Panc1 (cell line): ENCODE data around the gene ACP7. TPM values are rescaled to one million over a fixed set of nuclear protein-coding genes. Genes with fewer than 3 reads are reported as not detected.
"Not testable (repeated sequence)": the region's sequence is repeated elsewhere in the genome, so short reads cannot be mapped to it uniquely, and the experiment has no call there.

ENCODE experiments used
- ATAC-seq: fragments of 200-7000 bp; cut with Tn5 transposase; 2 replicates; pipeline ENCODE4 v1.9.1; 2020; ENCODE audit warnings: mild to moderate bottlenecking, moderate library complexity
- BruUV-seq: library from RNA; stranded (reverse); fragments of 400-500 nt; replicated peaks from 2 replicates; lab custom pipeline; 2021; lab: Mats Ljungman, UMichigan
- CTCF ChIA-PET: fragments of 300-600 bp; sonication (Branson Sonifier 250); formaldehyde crosslinking; loops from one replicate; lab custom pipeline; 2022; ENCODE audit warnings: antibody characterized with exemption; lab: Charles Lee
- POLR2A ChIA-PET: fragments of 300-600 bp; sonication (Branson Sonifier 250); formaldehyde crosslinking; loops from one replicate; lab custom pipeline; 2022; ENCODE audit warnings: antibody characterized with exemption; lab: Charles Lee
- DNase-seq: peaks from one replicate; pipeline ENCODE4 v3.0.0-alpha.2; 2010; ENCODE audit warnings: low read depth, low spot score
- H3K27ac ChIP-seq: 2 replicates; pipeline ENCODE4 v1.5.1; 2011; ENCODE audit warnings: mild to moderate bottlenecking, low read length, inconsistent platforms
- H3K27me3 ChIP-seq: fragments of 200-500 bp; sonication (Bioruptor generic); 2 replicates; pipeline ENCODE4 v1.6.0; 2014; ENCODE audit warnings: low read length, inconsistent platforms; ENCODE audit not compliant: control insufficient read depth, insufficient read depth
- H3K36me3 ChIP-seq: fragments of 200-500 bp; sonication (Bioruptor generic); 2 replicates; pipeline ENCODE4 v1.5.1; 2014; ENCODE audit warnings: inconsistent platforms, mild to moderate bottlenecking, low read length, moderate library complexity; ENCODE audit not compliant: control insufficient read depth, insufficient read depth
- H3K4me1 ChIP-seq: 2 replicates; pipeline ENCODE4 v1.5.1; 2011; ENCODE audit warnings: inconsistent platforms, mild to moderate bottlenecking, low read length, moderate library complexity; ENCODE audit not compliant: control insufficient read depth, insufficient read depth
- H3K4me3 ChIP-seq, 2 experiments: 2 replicates each; pipeline ENCODE4 v1.5.1; 2011 to 2012; ENCODE audit warnings: low read depth in 2 of 2, low read length in 2 of 2, mild to moderate bottlenecking in 2 of 2, inconsistent platforms in 1 of 2, moderate library complexity in 1 of 2
- H3K9me3 ChIP-seq: fragments of 200-500 bp; sonication (Bioruptor generic); 2 replicates; pipeline ENCODE4 v1.5.1; 2014; ENCODE audit warnings: low read depth, mild to moderate bottlenecking, inconsistent platforms, low read length, moderate library complexity; ENCODE audit not compliant: control insufficient read depth, insufficient read depth
- POLR2AphosphoS5 ChIP-seq: IDR thresholded peaks from 2 replicates; pipeline ENCODE4 v1.6.1; 2012; ENCODE audit warnings: mild to moderate bottlenecking, low read depth, low read length, moderate library complexity
- SIN3A ChIP-seq: IDR thresholded peaks from 2 replicates; pipeline ENCODE4 v1.6.1; 2012; ENCODE audit warnings: low read depth, mild to moderate bottlenecking, low read length, moderate library complexity, borderline replicate concordance; ENCODE audit not compliant: insufficient read depth
- TCF7L2 ChIP-seq: IDR thresholded peaks from 2 replicates; pipeline ENCODE4 v1.6.1; 2011; ENCODE audit warnings: mild to moderate bottlenecking, low read depth, low read length, inconsistent platforms
- in situ Hi-C: cut with HindIII; loops from 2 replicates; pipeline ENCODE4 v1.10.0; 2016; ENCODE audit warnings: low sequenced_read_pairs, low pct_unique_long_range_greater_than_20kb
- intact Hi-C: fragments of 100-400 bp; cut with micrococcal nuclease; formaldehyde crosslinking; loops from one replicate; pipeline ENCODE4 v1.10.0; 2022; ENCODE audit not compliant: unreplicated experiment
- total RNA-seq: library from RNA; stranded (reverse); gene quantifications from one replicate; pipeline ENCODE4 v1.2.1, GENCODE V29; 2021; ENCODE audit not compliant: unreplicated experiment
- TF ChIP-seq, protein P1 (sequence below), 2 experiments: IDR thresholded peaks; 2 replicates each; pipeline ENCODE4 v1.6.1; 2011 to 2012; ENCODE audit warnings: low read depth in 2 of 2, control low read depth in 1 of 2, low read length in 1 of 2, mild to moderate bottlenecking in 1 of 2, moderate library complexity in 1 of 2; ENCODE audit not compliant: insufficient read depth in 1 of 2
- TF ChIP-seq, protein P2 (sequence below): fragments of 450-650 bp; IDR thresholded peaks from 2 replicates; pipeline ENCODE4 v1.5.1; 2017; ENCODE audit warnings: mild to moderate bottlenecking

The ACP7 gene
- total RNA-seq, 1 experiment from 2014 or later, result 10.3 TPM

DNA sequence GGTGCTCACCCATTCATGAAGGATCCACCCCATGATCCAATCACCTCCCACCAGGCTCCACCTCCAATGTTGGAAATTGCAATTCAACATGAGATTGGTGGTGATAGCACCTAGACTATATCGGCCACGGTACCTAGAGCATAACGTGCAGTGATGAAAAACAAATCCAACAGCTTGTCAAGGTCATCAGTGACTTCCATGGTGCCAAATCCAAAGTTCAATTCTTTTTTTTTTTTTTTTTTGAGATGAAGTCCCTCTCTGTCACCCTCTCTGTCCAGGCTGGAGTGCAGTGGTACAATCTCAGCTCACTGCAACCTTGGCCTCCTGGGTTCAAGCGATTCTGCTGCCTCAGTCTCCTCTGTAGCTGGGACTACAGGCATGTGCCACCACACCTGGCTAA, 17.1 kb upstream of the ACP7 start:
- ATAC-seq (no peak), DNase-seq (no peak)
- no peaks in the 10 kb centered on the region for H3K9me3 ChIP-seq
- no peak overlapping the region for H3K27ac ChIP-seq
- TF ChIP-seq TCF7L2, result no peak
- no peak for TF ChIP-seq POLR2AphosphoS5
- H3K36me3 ChIP-seq, result no peaks in the 10 kb centered on the region
- peaks cover 14% of the 10 kb centered on the region for H3K4me1 ChIP-seq
- in situ Hi-C loops, result loop anchor here (5.0 to 10.0 kb wide), 4 partner anchors 48 to 988 kb away; partner anchors contain the start of gene ZNF780B
- no peaks in the 10 kb centered on the region for H3K27me3 ChIP-seq
- ChIA-PET POLR2A (interaction anchor here (0.6 to 0.7 kb wide), 4 partner anchors 9 to 418 kb away, joined by 5 to 9 read pairs (median 6); no protein-coding TSS in a partner anchor), CTCF (interaction anchor here (0.6 to 0.7 kb wide), 3 partner anchors 15 to 1026 kb away, joined by 3 to 6 read pairs (median 6); no protein-coding TSS in a partner anchor)
- H3K4me3 ChIP-seq, result no peak overlapping the region
- intact Hi-C loops, result no loop called here
- no TSS peak for BruUV-seq

DNA sequence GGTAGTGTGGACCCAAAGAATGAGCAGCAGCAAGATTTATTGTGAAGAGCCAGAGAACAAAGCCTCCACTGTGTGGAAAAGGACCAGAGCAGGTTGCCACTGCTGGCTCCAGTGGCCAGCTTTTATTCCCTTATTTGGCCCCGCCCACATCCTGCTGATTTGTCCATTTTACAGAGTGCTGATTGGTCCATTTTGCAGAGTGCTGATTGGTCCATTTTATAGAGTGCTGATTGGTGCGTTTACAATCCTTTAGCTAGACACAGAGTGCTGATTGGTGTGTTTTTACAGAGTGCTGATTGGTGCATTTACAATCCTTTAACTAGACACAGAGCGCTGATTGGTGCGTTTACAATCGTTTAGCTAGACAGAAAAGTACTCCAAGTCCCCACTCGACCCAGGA, 15.9 kb upstream of the ACP7 start:
- H3K9me3 ChIP-seq, ATAC-seq, DNase-seq, H3K27me3 ChIP-seq, H3K27ac ChIP-seq, intact Hi-C loops, H3K4me3 ChIP-seq, H3K36me3 ChIP-seq: not testable (repeated sequence)
- peaks cover 20% of the 10 kb centered on the region for H3K4me1 ChIP-seq
- in situ Hi-C loops, result loop anchor here (5.0 to 10.0 kb wide), 4 partner anchors 47 to 987 kb away; partner anchors contain the start of gene ZNF780B
- POLR2A ChIA-PET, result interaction anchor here (0.6 to 0.8 kb wide), 5 partner anchors 30 to 739 kb away, joined by 3 to 14 read pairs (median 6); no protein-coding TSS in a partner anchor
- CTCF ChIA-PET, result interaction anchor here (0.5 to 1.5 kb wide), 2 partner anchors 16 to 23 kb away, joined by 4 to 8 read pairs; no protein-coding TSS in a partner anchor
- TSS peak; percentile 54 for BruUV-seq

DNA sequence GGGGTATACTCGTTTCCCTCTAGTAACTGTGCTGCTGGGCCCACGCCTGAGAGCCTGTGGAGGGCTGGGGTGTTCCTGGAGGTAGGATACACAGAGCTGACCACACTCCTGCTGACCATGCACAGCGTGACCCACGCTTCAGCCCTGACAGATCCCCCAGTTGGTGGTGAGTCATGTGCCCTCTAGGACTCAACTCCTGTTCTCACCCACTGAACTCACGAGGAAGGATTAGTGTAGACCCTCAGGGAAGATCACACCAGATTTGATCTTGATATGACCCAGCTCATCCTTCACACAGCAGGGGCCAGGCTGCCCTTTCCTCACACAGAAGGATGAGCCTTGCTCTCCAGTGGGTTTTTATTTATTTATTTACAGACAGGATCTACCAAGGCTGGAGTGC, 13.3 kb upstream of the ACP7 start:
- DNase-seq, result no peak
- CTCF ChIA-PET, result interaction anchor here (0.5 to 0.7 kb wide), 3 partner anchors 109 to 159 kb away, joined by 3 to 6 read pairs (median 3); no protein-coding TSS in a partner anchor
- Histone ChIP-seq H3K36me3 (no peaks in the 10 kb centered on the region), H3K9me3 (no peaks in the 10 kb centered on the region), H3K4me3 (no peak overlapping the region), H3K27ac (peak overlapping the region; percentile 24), H3K27me3 (no peaks in the 10 kb centered on the region), H3K4me1 (peaks cover 32% of the 10 kb centered on the region)
- no TSS peak for BruUV-seq
- no peak for TF ChIP-seq SIN3A
- TF ChIP-seq, protein P1, sequence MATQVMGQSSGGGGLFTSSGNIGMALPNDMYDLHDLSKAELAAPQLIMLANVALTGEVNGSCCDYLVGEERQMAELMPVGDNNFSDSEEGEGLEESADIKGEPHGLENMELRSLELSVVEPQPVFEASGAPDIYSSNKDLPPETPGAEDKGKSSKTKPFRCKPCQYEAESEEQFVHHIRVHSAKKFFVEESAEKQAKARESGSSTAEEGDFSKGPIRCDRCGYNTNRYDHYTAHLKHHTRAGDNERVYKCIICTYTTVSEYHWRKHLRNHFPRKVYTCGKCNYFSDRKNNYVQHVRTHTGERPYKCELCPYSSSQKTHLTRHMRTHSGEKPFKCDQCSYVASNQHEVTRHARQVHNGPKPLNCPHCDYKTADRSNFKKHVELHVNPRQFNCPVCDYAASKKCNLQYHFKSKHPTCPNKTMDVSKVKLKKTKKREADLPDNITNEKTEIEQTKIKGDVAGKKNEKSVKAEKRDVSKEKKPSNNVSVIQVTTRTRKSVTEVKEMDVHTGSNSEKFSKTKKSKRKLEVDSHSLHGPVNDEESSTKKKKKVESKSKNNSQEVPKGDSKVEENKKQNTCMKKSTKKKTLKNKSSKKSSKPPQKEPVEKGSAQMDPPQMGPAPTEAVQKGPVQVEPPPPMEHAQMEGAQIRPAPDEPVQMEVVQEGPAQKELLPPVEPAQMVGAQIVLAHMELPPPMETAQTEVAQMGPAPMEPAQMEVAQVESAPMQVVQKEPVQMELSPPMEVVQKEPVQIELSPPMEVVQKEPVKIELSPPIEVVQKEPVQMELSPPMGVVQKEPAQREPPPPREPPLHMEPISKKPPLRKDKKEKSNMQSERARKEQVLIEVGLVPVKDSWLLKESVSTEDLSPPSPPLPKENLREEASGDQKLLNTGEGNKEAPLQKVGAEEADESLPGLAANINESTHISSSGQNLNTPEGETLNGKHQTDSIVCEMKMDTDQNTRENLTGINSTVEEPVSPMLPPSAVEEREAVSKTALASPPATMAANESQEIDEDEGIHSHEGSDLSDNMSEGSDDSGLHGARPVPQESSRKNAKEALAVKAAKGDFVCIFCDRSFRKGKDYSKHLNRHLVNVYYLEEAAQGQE (IDR thresholded peaks at IDR 0.05; ENCODE audit: insufficient read depth in 1 of 2, low read depth in 2 of 2, low read length in 1 of 2), result no peak
- TF ChIP-seq, protein P2, sequence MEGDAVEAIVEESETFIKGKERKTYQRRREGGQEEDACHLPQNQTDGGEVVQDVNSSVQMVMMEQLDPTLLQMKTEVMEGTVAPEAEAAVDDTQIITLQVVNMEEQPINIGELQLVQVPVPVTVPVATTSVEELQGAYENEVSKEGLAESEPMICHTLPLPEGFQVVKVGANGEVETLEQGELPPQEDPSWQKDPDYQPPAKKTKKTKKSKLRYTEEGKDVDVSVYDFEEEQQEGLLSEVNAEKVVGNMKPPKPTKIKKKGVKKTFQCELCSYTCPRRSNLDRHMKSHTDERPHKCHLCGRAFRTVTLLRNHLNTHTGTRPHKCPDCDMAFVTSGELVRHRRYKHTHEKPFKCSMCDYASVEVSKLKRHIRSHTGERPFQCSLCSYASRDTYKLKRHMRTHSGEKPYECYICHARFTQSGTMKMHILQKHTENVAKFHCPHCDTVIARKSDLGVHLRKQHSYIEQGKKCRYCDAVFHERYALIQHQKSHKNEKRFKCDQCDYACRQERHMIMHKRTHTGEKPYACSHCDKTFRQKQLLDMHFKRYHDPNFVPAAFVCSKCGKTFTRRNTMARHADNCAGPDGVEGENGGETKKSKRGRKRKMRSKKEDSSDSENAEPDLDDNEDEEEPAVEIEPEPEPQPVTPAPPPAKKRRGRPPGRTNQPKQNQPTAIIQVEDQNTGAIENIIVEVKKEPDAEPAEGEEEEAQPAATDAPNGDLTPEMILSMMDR, result no peak
- no peak for TF ChIP-seq TCF7L2
- TF ChIP-seq POLR2AphosphoS5, result no peak
- ATAC-seq, result peak; percentile 37
- POLR2A ChIA-PET, result interaction anchor here (0.5 to 0.6 kb wide), 3 partner anchors 21 to 723 kb away, joined by 4 to 8 read pairs (median 5); no protein-coding TSS in a partner anchor
- in situ Hi-C loops, result no loop called here
- intact Hi-C loops, result no loop called here
